IMR-90 (cell line): Measurements from ENCODE around the gene RRAGC. TPM values are rescaled to one million over a fixed set of nuclear protein-coding genes. Genes with fewer than 3 reads are reported as not detected.

Experiments
- ATAC-seq: fragments of 200-7000 bp; cut with Tn5 transposase; 2 replicates; pipeline ENCODE4 v1.9.1; 2020; ENCODE audit warnings: low read depth, mild to moderate bottlenecking, moderate library complexity
- BruUV-seq: library from RNA; stranded (reverse); fragments of 400-500 nt; replicated peaks from 2 replicates; lab custom pipeline; 2021; lab: Mats Ljungman, UMichigan
- CTCF ChIA-PET: fragments of 300-600 bp; formaldehyde crosslinking; extraction: SDS; loops from one replicate; lab custom pipeline; 2021; ENCODE audit warnings: antibody characterized with exemption; lab: Yijun Ruan, JAX
- POLR2A ChIA-PET: fragments of 300-600 bp; sonication (Branson Sonifier 250); formaldehyde crosslinking; loops from one replicate; lab custom pipeline; 2022; ENCODE audit warnings: antibody characterized with exemption; ENCODE audit not compliant: unreplicated experiment; lab: Charles Lee
- DNase-seq: peaks from one replicate; pipeline ENCODE4 v3.0.0; 2013
- H2AFZ ChIP-seq: replicated peaks from 2 replicates; pipeline ENCODE3; 2013; ENCODE audit warnings: low read length, mild to moderate bottlenecking; ENCODE audit not compliant: poor library complexity
- H2AK5ac ChIP-seq: 2 replicates; pipeline ENCODE4 v1.6.1; 2013; ENCODE audit warnings: low read depth, low read length, inconsistent platforms
- H2AK9ac ChIP-seq: replicated peaks from 2 replicates; pipeline ENCODE3; 2013; ENCODE audit warnings: mild to moderate bottlenecking, low read depth, low read length, moderate library complexity; ENCODE audit not compliant: poor library complexity
- H2BK120ac ChIP-seq: 2 replicates; pipeline ENCODE4 v1.6.1; 2013; ENCODE audit warnings: low read depth, low read length, inconsistent platforms
- H2BK15ac ChIP-seq: 3 replicates; pipeline ENCODE4 v1.6.1; 2013; ENCODE audit warnings: low read depth, low read length, inconsistent platforms
- H2BK20ac ChIP-seq: 2 replicates; pipeline ENCODE4 v1.6.1; 2013; ENCODE audit warnings: low read depth, mild to moderate bottlenecking, inconsistent platforms, low read length, moderate library complexity
- H2BK5ac ChIP-seq: 2 replicates; pipeline ENCODE4 v1.6.1; 2013; ENCODE audit warnings: mild to moderate bottlenecking, low read depth, low read length, inconsistent platforms; ENCODE audit not compliant: poor library complexity, severe bottlenecking
- H3K14ac ChIP-seq: replicated peaks from 2 replicates; pipeline ENCODE4 v1.6.1; 2013; ENCODE audit warnings: low read depth, low read length, inconsistent platforms
- H3K18ac ChIP-seq: 2 replicates; pipeline ENCODE4 v1.6.1; 2013; ENCODE audit warnings: low read depth, low read length, control low read depth
- H3K23ac ChIP-seq: 2 replicates; pipeline ENCODE4 v1.6.1; 2013; ENCODE audit warnings: low read depth, low read length, inconsistent platforms
- H3K27ac ChIP-seq: 2 replicates; pipeline ENCODE4 v1.5.1; 2013; ENCODE audit warnings: mild to moderate bottlenecking, control low read depth, low read length; ENCODE audit not compliant: insufficient read depth
- H3K27me3 ChIP-seq: 2 replicates; pipeline ENCODE4 v1.6.1; 2013; ENCODE audit warnings: low read length; ENCODE audit not compliant: control insufficient read depth, insufficient read depth
- H3K36me3 ChIP-seq: 2 replicates; pipeline ENCODE4 v1.6.1; 2013; ENCODE audit warnings: low read length, mixed read lengths; ENCODE audit not compliant: control insufficient read depth, insufficient read depth
- H3K4ac ChIP-seq: 2 replicates; pipeline ENCODE4 v1.6.1; 2013; ENCODE audit warnings: low read depth, low read length, inconsistent platforms
- H3K4me1 ChIP-seq: 2 replicates; pipeline ENCODE4 v1.6.1; 2013; ENCODE audit warnings: low read length, mixed read lengths; ENCODE audit not compliant: control insufficient read depth, insufficient read depth
- H3K4me2 ChIP-seq: 2 replicates; pipeline ENCODE4 v1.6.1; 2013; ENCODE audit warnings: low read depth, mild to moderate bottlenecking, control low read depth, low read length, moderate library complexity
- H3K4me3 ChIP-seq: 2 replicates; pipeline ENCODE4 v1.5.1; 2013; ENCODE audit warnings: low read depth, mild to moderate bottlenecking, control low read depth, low read length, moderate library complexity; ENCODE audit not compliant: insufficient read depth
- H3K56ac ChIP-seq: 2 replicates; pipeline ENCODE4 v1.6.1; 2013; ENCODE audit warnings: low read length, inconsistent platforms; ENCODE audit not compliant: insufficient read depth; ENCODE audit errors: extremely low read depth
- H3K79me1 ChIP-seq, 2 experiments: 2 replicates each; pipeline ENCODE4 v1.6.1; 2013; ENCODE audit warnings: low read length in 2 of 2, inconsistent platforms in 1 of 2, low read depth in 1 of 2
- H3K9ac ChIP-seq: 2 replicates; pipeline ENCODE4 v1.6.1; 2013; ENCODE audit warnings: low read depth, low read length, control low read depth
- H3K9me1 ChIP-seq: 2 replicates; pipeline ENCODE4 v1.6.1; 2013; ENCODE audit warnings: low read length, inconsistent platforms; ENCODE audit not compliant: insufficient read depth
- H3K9me3 ChIP-seq: 2 replicates; pipeline ENCODE4 v1.6.1; 2013; ENCODE audit warnings: low read length; ENCODE audit not compliant: control insufficient read depth, insufficient read depth
- H4K20me1 ChIP-seq: 2 replicates; pipeline ENCODE4 v1.6.1; 2013; ENCODE audit warnings: low read length, inconsistent platforms; ENCODE audit not compliant: insufficient read depth
- H4K5ac ChIP-seq: 2 replicates; pipeline ENCODE4 v1.6.1; 2013; ENCODE audit warnings: mild to moderate bottlenecking, low read depth, low read length, control low read depth
- H4K8ac ChIP-seq, 2 experiments: 2 replicates each; pipeline ENCODE4 v1.6.1; 2013; ENCODE audit warnings: low read depth in 2 of 2, low read length in 2 of 2, control low read depth in 1 of 2, inconsistent platforms in 1 of 2
- H4K91ac ChIP-seq: 2 replicates; pipeline ENCODE4 v1.6.1; 2013; ENCODE audit warnings: low read depth, low read length, inconsistent platforms; ENCODE audit not compliant: insufficient read depth
- BHLHE40 ChIP-seq: fragments of 150-350 bp; IDR thresholded peaks from 2 replicates; pipeline ENCODE4 v1.6.1; 2016; ENCODE audit warnings: mild to moderate bottlenecking, low read depth, low read length
- CEBPB ChIP-seq: IDR thresholded peaks from 2 replicates; pipeline ENCODE4 v1.6.1; 2012; ENCODE audit warnings: low read depth, low read length, improper control_type of control experiment
- CHD1 ChIP-seq: IDR thresholded peaks from 2 replicates; pipeline ENCODE4 v1.6.1; 2012; ENCODE audit warnings: low read depth, low read length, improper control_type of control experiment
- CTCF ChIP-seq: conservative IDR thresholded peaks from 2 replicates; pipeline ENCODE4 v1.5.1; 2012; ENCODE audit warnings: mild to moderate bottlenecking, low read depth, low read length, improper control_type of control experiment
- ELK1 ChIP-seq: fragments of 150-350 bp; IDR thresholded peaks from 2 replicates; pipeline ENCODE4 v1.6.1; 2016; ENCODE audit warnings: low read depth, mild to moderate bottlenecking, low read length, moderate library complexity, borderline replicate concordance
- FOS ChIP-seq: fragments of 150-350 bp; IDR thresholded peaks from 2 replicates; pipeline ENCODE4 v1.6.1; 2016; ENCODE audit warnings: low read depth, low read length
- MAFK ChIP-seq: IDR thresholded peaks from 2 replicates; pipeline ENCODE4 v1.6.1; 2012; ENCODE audit warnings: low read depth, low read length, improper control_type of control experiment
- MAZ ChIP-seq: IDR thresholded peaks from 2 replicates; pipeline ENCODE4 v1.6.1; 2012; ENCODE audit warnings: low read depth, mild to moderate bottlenecking, low read length, improper control_type of control experiment, moderate library complexity, borderline replicate concordance
- MXI1 ChIP-seq: IDR thresholded peaks from 2 replicates; pipeline ENCODE4 v1.6.1; 2012; ENCODE audit warnings: low read depth, mild to moderate bottlenecking, low read length, moderate library complexity, borderline replicate concordance
- NFE2L2 ChIP-seq: fragments of 150-350 bp; IDR thresholded peaks from 2 replicates; pipeline ENCODE4 v1.6.1; 2016; ENCODE audit warnings: low read depth, mild to moderate bottlenecking, low read length
- POLR2A ChIP-seq: IDR thresholded peaks from 2 replicates; pipeline ENCODE4 v1.6.1; 2012; ENCODE audit warnings: mild to moderate bottlenecking, low read depth, low read length
- RAD21 ChIP-seq: IDR thresholded peaks from 2 replicates; pipeline ENCODE4 v1.6.1; 2012; ENCODE audit warnings: low read length, improper control_type of control experiment
- RCOR1 ChIP-seq: IDR thresholded peaks from 2 replicates; pipeline ENCODE4 v1.6.1; 2012; ENCODE audit warnings: mild to moderate bottlenecking, low read length, improper control_type of control experiment; ENCODE audit not compliant: insufficient replicate concordance
- RFX5 ChIP-seq: IDR thresholded peaks from 2 replicates; pipeline ENCODE4 v1.8.0; 2012; ENCODE audit warnings: low read depth, mild to moderate bottlenecking, low read length, moderate library complexity
- SMC3 ChIP-seq: fragments of 150-350 bp; IDR thresholded peaks from 2 replicates; pipeline ENCODE4 v1.6.1; 2016; ENCODE audit warnings: low read depth, mild to moderate bottlenecking, antibody characterized with exemption, low read length, moderate library complexity
- USF2 ChIP-seq: fragments of 150-350 bp; IDR thresholded peaks from 2 replicates; pipeline ENCODE4 v1.6.1; 2017; ENCODE audit warnings: mild to moderate bottlenecking, antibody characterized with exemption, low read length, low read depth
- WGBS, 2 experiments: methylation state at CpG; one replicate each; pipeline versions ENCODE4 v1.1.5 to v1.1.7; 2013; ENCODE audit warnings: missing lambda C conversion rate in 2 of 2; ENCODE audit not compliant: insufficient read length in 1 of 2; ENCODE audit errors: extremely low coverage in 2 of 2; 5-methylcytosine and 5-hydroxymethylcytosine counted together
- dilution Hi-C: fragments of 300-500 bp; cut with HindIII; formaldehyde crosslinking; loops from one replicate; pipeline ENCODE4 v1.14.3; 2018; ENCODE audit warnings: low sequenced_read_pairs; ENCODE audit not compliant: unreplicated experiment
- in situ Hi-C: fragments of 300-500 bp; cut with MboI; formaldehyde crosslinking; loops from 3 replicates; pipeline ENCODE4 v1.14.3; 2019; ENCODE audit warnings: low sequenced_read_pairs, inconsistent platforms, mixed read lengths
- intact Hi-C: fragments of 100-400 bp; cut with micrococcal nuclease; formaldehyde crosslinking; loops from 2 replicates; pipeline ENCODE4 v1.10.0; 2022
- polyA plus RNA-seq, 3 experiments: library from polyadenylated mRNA; depleted of rRNA; stranded (reverse); fragments of >200 nt; gene quantifications; 2 replicates each; pipeline ENCODE4 v1.2.3, GENCODE V29; 2012; ENCODE audit warnings: low replicate concordance in 1 of 3
- total RNA-seq: library from RNA; depleted of rRNA; stranded (reverse); fragments of >200 nt; gene quantifications from 2 replicates; pipeline ENCODE4 v1.2.3, GENCODE V29; 2012

Gene RRAGC
- total and polyA plus RNA-seq, 2 of the 4 experiments (the other 2 are of a cell fraction), result 7.2 to 12.2 TPM

GRCh38 chr1:38790422-38791163 is 69.0 kb downstream of the RRAGC start:
- no peak for TF ChIP-seq BHLHE40
- no peak for TF ChIP-seq CEBPB
- TF ChIP-seq CTCF, result no peak
- TF ChIP-seq MAFK, result no peak
- no peak for TF ChIP-seq RCOR1
- TF ChIP-seq SMC3, result no peak
- TF ChIP-seq RFX5, result no peak
- TF ChIP-seq RAD21, result no peak
- no peak for TF ChIP-seq USF2
- no peak for TF ChIP-seq MXI1
- TF ChIP-seq CHD1, result no peak
- TF ChIP-seq FOS, result no peak
- TF ChIP-seq POLR2A, result no peak
- no peak for TF ChIP-seq ELK1
- TF ChIP-seq NFE2L2, result no peak
- TF ChIP-seq MAZ, result no peak
- ChIA-PET POLR2A (no interaction called here), CTCF (no interaction called here)
- intact Hi-C loops, result no loop called here
- H3K4me2 ChIP-seq, result no peak overlapping the region
- no peak overlapping the region for H3K14ac ChIP-seq
- no peaks in the 10 kb centered on the region for H4K20me1 ChIP-seq
- no peak overlapping the region for H3K18ac ChIP-seq
- H2BK120ac ChIP-seq, result no peak overlapping the region
- no peak overlapping the region for H3K23ac ChIP-seq
- no peak overlapping the region for H2AFZ ChIP-seq
- H3K56ac ChIP-seq, result no peak overlapping the region
- no peaks in the 10 kb centered on the region for H3K9me3 ChIP-seq
- ATAC-seq, result no peak
- H4K5ac ChIP-seq, result no peak overlapping the region
- no peak overlapping the region for H3K27ac ChIP-seq
- WGBS, 2 experiments, result no CpG with 5 or more reads among the region's 6 CpGs
- H3K9ac ChIP-seq, result no peak overlapping the region
- no peak overlapping the region for H2AK5ac ChIP-seq
- H3K27me3 ChIP-seq, result peaks cover 12% of the 10 kb centered on the region
- dilution Hi-C loops, result no loop called here
- no peaks in the 10 kb centered on the region for H3K36me3 ChIP-seq
- in situ Hi-C loops, result no loop called here
- DNase-seq, result no peak
- no peaks in the 10 kb centered on the region for H3K79me1 ChIP-seq
- H4K8ac ChIP-seq, result no peak overlapping the region
- H3K4ac ChIP-seq, result no peak overlapping the region
- no TSS peak for BruUV-seq
- no peak overlapping the region for H2BK5ac ChIP-seq
- no peaks in the 10 kb centered on the region for H3K4me1 ChIP-seq
- no peaks in the 10 kb centered on the region for H3K9me1 ChIP-seq
- no peak overlapping the region for H3K4me3 ChIP-seq
- no peak overlapping the region for H4K91ac ChIP-seq
- no peak overlapping the region for H2AK9ac ChIP-seq
- no peak overlapping the region for H2BK15ac ChIP-seq
- H2BK20ac ChIP-seq, result no peak overlapping the region
